Stimulated activated CD8-positive, alpha-beta memory T cell treated with anti-CD3 and anti-CD28 coated beads, Interleukin-12 subunit alpha, Interleukin-12 subunit beta, amount 100 ng/mL, for 4 hours (primary cell): ENCODE results near the gene GJC3.
"Not testable (repeated sequence)": the region's sequence is repeated elsewhere in the genome, so short reads cannot be mapped to it uniquely, and the experiment has no call there.

Experiments used
- DNase-seq: peaks from one replicate; pipeline ENCODE4 v3.0.0-alpha.2; 2020; ENCODE audit warnings: low read depth

The GJC3 gene

GRCh38 chr7:99928994-99929729 is at the start of gene GJC3:
Gene GJC3, minus strand, starts transcription at chr7:99929620. Its CDS starts 0 bp downstream, at chr7:99929620.
- peak; percentile 4 for DNase-seq

- no peak for DNase-seq
These were observed 47.2 kb upstream of the GJC3 start for GRCh38 chr7:99976626-99977025.

GRCh38 chr7:99975782-99976521 is 46.5 kb upstream of the GJC3 start, which contains the start of gene AZGP1:
Gene AZGP1, minus strand, starts transcription at chr7:99976031. Its CDS starts 11 bp downstream, at chr7:99976020.
- no peak for DNase-seq

- no peak for DNase-seq
These were observed 45.3 kb upstream of the GJC3 start for GRCh38 chr7:99974681-99975080.

GRCh38 chr7:99973817-99974216 is 44.4 kb upstream of the GJC3 start:
- not testable (repeated sequence) for DNase-seq

GRCh38 chr7:99971242-99971641 is 41.8 kb upstream of the GJC3 start:
- DNase-seq, result no peak

GRCh38 chr7:99969813-99970212 is 40.4 kb upstream of the GJC3 start:
- not testable (repeated sequence) for DNase-seq

- no peak for DNase-seq
These were observed 39.9 kb upstream of the GJC3 start for GRCh38 chr7:99969298-99969697.

GRCh38 chr7:99958564-99959227 is 29.3 kb upstream of the GJC3 start:
- DNase-seq, result no peak

GRCh38 chr7:99955247-99955646 is 25.8 kb upstream of the GJC3 start:
- DNase-seq, result no peak

- not testable (repeated sequence) for DNase-seq
These were observed 25.2 kb upstream of the GJC3 start for GRCh38 chr7:99954643-99955042.

- no peak for DNase-seq
These were observed 24.2 kb upstream of the GJC3 start for GRCh38 chr7:99953649-99954048.

- DNase-seq, result not testable (repeated sequence)
These were observed 23.2 kb upstream of the GJC3 start for GRCh38 chr7:99952649-99953048.

- DNase-seq, result not testable (repeated sequence)
These were observed 21.4 kb upstream of the GJC3 start for GRCh38 chr7:99950819-99951218.

GRCh38 chr7:99949645-99950228 is 20.3 kb upstream of the GJC3 start:
- no peak for DNase-seq

GRCh38 chr7:99947608-99948007 is 18.2 kb upstream of the GJC3 start:
- no peak for DNase-seq

GRCh38 chr7:99944497-99945070 is 15.2 kb upstream of the GJC3 start:
- DNase-seq, result no peak

GRCh38 chr7:99943641-99944496 is 14.4 kb upstream of the GJC3 start:
- DNase-seq, result no peak

GRCh38 chr7:99938296-99938695 is 8.9 kb upstream of the GJC3 start:
- no peak for DNase-seq

GRCh38 chr7:99935009-99935408 is 5.6 kb upstream of the GJC3 start:
- not testable (repeated sequence) for DNase-seq

- no peak for DNase-seq
These were observed 956 bp upstream of the GJC3 start for GRCh38 chr7:99930376-99930775.
